T follicular helper cell (primary cell): ENCODE measurements around the gene NPHS2.

ENCODE experiments used
- DNase-seq: peaks from one replicate; pipeline ENCODE4 v3.0.0-alpha.2; 2020; ENCODE audit warnings: low read depth
- total RNA-seq, 2 experiments: gene quantifications; one replicate each; lab custom pipeline; 2026; lab: John Stamatoyannopoulos, UW

NPHS2 gene
- total RNA-seq: 0 reads per million in 2 experiments

GRCh38 chr1:179575497-179576314 is at the start of gene NPHS2:
Gene NPHS2, minus strand, starts transcription at chr1:179575948. Its CDS starts 84 bp downstream, at chr1:179575864.
- no peak for DNase-seq

GRCh38 chr1:179612361-179612760 is 36.6 kb upstream of the NPHS2 start:
- no peak for DNase-seq

GRCh38 chr1:179601093-179601492 is 25.3 kb upstream of the NPHS2 start:
- no peak for DNase-seq

- DNase-seq: no peak
Measured at GRCh38 chr1:179599623-179600249, 24.0 kb upstream of the NPHS2 start.

- no peak for DNase-seq
Measured at GRCh38 chr1:179598631-179599030, 22.9 kb upstream of the NPHS2 start.

GRCh38 chr1:179591592-179592580 is 16.1 kb upstream of the NPHS2 start, which contains the start of gene TDRD5:
Gene TDRD5, plus strand, starts transcription at chr1:179591832. Its CDS starts 784 bp downstream, at chr1:179592616.
- no peak for DNase-seq

- DNase-seq: no peak
Measured at GRCh38 chr1:179591253-179591591, 15.5 kb upstream of the NPHS2 start.

GRCh38 chr1:179590671-179591070 is 14.9 kb upstream of the NPHS2 start:
- DNase-seq: no peak

- no peak for DNase-seq
Measured at GRCh38 chr1:179589509-179589908, 13.8 kb upstream of the NPHS2 start.

GRCh38 chr1:179588425-179589024 is 12.8 kb upstream of the NPHS2 start:
- DNase-seq: no peak

- DNase-seq: no peak
Measured at GRCh38 chr1:179587336-179587735, 11.6 kb upstream of the NPHS2 start.

- no peak for DNase-seq
Measured at GRCh38 chr1:179586107-179586823, 10.5 kb upstream of the NPHS2 start.

GRCh38 chr1:179583771-179584320 is 8.1 kb upstream of the NPHS2 start:
- DNase-seq: no peak

- no peak for DNase-seq
Measured at GRCh38 chr1:179576509-179576908, 761 bp upstream of the NPHS2 start.

GRCh38 chr1:179558078-179558477 is 17.7 kb downstream of the NPHS2 start:
- DNase-seq: no peak

- DNase-seq: no peak
Measured at GRCh38 chr1:179554427-179554826, 21.3 kb downstream of the NPHS2 start.

- no peak for DNase-seq
Measured at GRCh38 chr1:179550746-179551682, 24.7 kb downstream of the NPHS2 start.

GRCh38 chr1:179549368-179549700 is 26.4 kb downstream of the NPHS2 start:
- DNase-seq: no peak

- no peak for DNase-seq
Measured at GRCh38 chr1:179548666-179549367, 26.9 kb downstream of the NPHS2 start.
